ENCODE data around the gene ABCC10. TPM values are rescaled to one million over a fixed set of nuclear protein-coding genes. Genes with fewer than 3 reads are reported as not detected.

ABCC10 gene
- total RNA-seq, 1 experiment from 2014 or later: 31.8 TPM

DNA sequence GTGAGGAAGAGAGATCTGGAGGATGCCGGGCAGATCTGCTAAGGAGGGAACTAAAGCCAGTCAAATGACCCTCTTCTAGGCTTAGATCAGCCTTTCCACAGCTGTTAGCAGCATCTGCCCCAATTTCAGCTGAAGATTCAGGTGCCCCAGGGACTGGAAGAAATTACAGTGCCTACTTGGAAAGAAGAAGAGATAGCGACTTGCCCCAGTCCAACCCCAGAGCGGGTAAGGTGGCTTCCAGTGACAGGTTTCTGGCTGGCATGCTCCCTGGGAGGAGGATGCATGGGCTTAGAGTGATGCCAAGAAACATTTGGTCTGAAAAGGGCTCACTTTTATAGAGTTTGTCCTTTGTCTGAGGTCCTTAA, 50.6 kb downstream of the ABCC10 start:
- no peak overlapping the region for H2BK15ac ChIP-seq (ENCODE audit: low read depth, low read length)
- no peak overlapping the region for H2BK20ac ChIP-seq (ENCODE audit: low read depth, low read length, poor library complexity, severe bottlenecking)
- no peak overlapping the region for H4K5ac ChIP-seq (ENCODE audit: insufficient read length, low read depth, low read length)
- peaks cover 15% of the 10 kb centered on the region; the same call in 1 of the 2 replicates for H3K4me1 ChIP-seq (ENCODE audit: insufficient read depth, low read length)
- H3K27me3 ChIP-seq (ENCODE audit: insufficient read depth, low read length): no peaks in the 10 kb centered on the region
- no peak overlapping the region for H2AK5ac ChIP-seq (ENCODE audit: insufficient read length, low read length)
- H2BK12ac ChIP-seq (ENCODE audit: insufficient read length, low read depth, low read length): no peak overlapping the region
- peaks cover 41 to 48% of the 10 kb centered on the region in 2 experiments for H3K4me1 Mint-ChIP-seq
- TF ChIP-seq, protein P1, sequence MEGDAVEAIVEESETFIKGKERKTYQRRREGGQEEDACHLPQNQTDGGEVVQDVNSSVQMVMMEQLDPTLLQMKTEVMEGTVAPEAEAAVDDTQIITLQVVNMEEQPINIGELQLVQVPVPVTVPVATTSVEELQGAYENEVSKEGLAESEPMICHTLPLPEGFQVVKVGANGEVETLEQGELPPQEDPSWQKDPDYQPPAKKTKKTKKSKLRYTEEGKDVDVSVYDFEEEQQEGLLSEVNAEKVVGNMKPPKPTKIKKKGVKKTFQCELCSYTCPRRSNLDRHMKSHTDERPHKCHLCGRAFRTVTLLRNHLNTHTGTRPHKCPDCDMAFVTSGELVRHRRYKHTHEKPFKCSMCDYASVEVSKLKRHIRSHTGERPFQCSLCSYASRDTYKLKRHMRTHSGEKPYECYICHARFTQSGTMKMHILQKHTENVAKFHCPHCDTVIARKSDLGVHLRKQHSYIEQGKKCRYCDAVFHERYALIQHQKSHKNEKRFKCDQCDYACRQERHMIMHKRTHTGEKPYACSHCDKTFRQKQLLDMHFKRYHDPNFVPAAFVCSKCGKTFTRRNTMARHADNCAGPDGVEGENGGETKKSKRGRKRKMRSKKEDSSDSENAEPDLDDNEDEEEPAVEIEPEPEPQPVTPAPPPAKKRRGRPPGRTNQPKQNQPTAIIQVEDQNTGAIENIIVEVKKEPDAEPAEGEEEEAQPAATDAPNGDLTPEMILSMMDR (conservative IDR thresholded peaks at IDR 0.05): no peak
- no peak overlapping the region for H4K8ac ChIP-seq (replicated peaks; ENCODE audit: insufficient read length, low read depth, low read length)
- H3K4me2 ChIP-seq (ENCODE audit: insufficient read depth, insufficient read length, low read length): peak overlapping the region; percentile 81
- no peak overlapping the region for H2AFZ ChIP-seq (ENCODE audit: low read length)
- no peak overlapping the region for H3K23ac ChIP-seq (ENCODE audit: insufficient read length, low read depth, low read length)
- peaks cover 10% of the 10 kb centered on the region for H3K23me2 ChIP-seq (ENCODE audit: insufficient read length, low read depth, low read length, poor library complexity, severe bottlenecking)
- peak overlapping the region; percentile 87 to 95 for H3K4me3 Mint-ChIP-seq
- H3K27ac Mint-ChIP-seq: peak overlapping the region; percentile 62 to 88 (median 85)
- H3K14ac ChIP-seq (ENCODE audit: insufficient read depth, low read length): no peak overlapping the region
- H3T11ph ChIP-seq (ENCODE audit: low read length): no peak overlapping the region
- no peaks in the 10 kb centered on the region for H4K20me1 ChIP-seq (ENCODE audit: control insufficient read depth, insufficient read depth, insufficient read length)
- peaks cover 7% of the 10 kb centered on the region for H3K79me1 ChIP-seq (ENCODE audit: insufficient read depth, low read depth, low read length, poor library complexity, severe bottlenecking)
- no peaks in the 10 kb centered on the region for H3K27me3 Mint-ChIP-seq (ENCODE audit: low read depth)
- H2BK120ac ChIP-seq (ENCODE audit: low read depth, low read length, poor library complexity, severe bottlenecking): no peak overlapping the region
- H3K9me3 Mint-ChIP-seq: no peaks in the 10 kb centered on the region
- H3K9me3 ChIP-seq (ENCODE audit: control insufficient read depth, low read depth, low read length): no peaks in the 10 kb centered on the region
- no peak overlapping the region for H3K18ac ChIP-seq (ENCODE audit: insufficient read length, low read depth, low read length)
- no peak overlapping the region for H3K4ac ChIP-seq (ENCODE audit: low read depth, low read length)
- WGBS (ENCODE audit: extremely low coverage, insufficient read length, low lambda C conversion rate): no CpG with 5 or more reads among the region's 3 CpGs
- H3K9ac ChIP-seq (ENCODE audit: extremely low read depth, insufficient read length, low read length): peak overlapping the region; percentile 72
- no peak overlapping the region for H3K56ac ChIP-seq (ENCODE audit: insufficient read length, low read depth, low read length)
- H2BK5ac ChIP-seq (ENCODE audit: insufficient read length, low read length): no peak overlapping the region
- H4K91ac ChIP-seq (ENCODE audit: insufficient read length, low read depth, low read length): no peak overlapping the region
- no peak for DNase-seq
- H3K79me2 ChIP-seq (ENCODE audit: insufficient read depth, low read length): peaks cover 15% of the 10 kb centered on the region
- H3K36me3 Mint-ChIP-seq (ENCODE audit: insufficient read depth in 1 of 3, low read depth in 3 of 3): peaks cover 0 to 3% (median 0%) of the 10 kb centered on the region in 3 experiments; a peak in 1 of 7 replicates
- H3K27ac ChIP-seq (ENCODE audit: insufficient read length, low read depth, low read length): no peak overlapping the region
